HG03095 (cell line): ENCODE results near the gene NRARP.

ENCODE experiments used
- ATAC-seq: cut with Tn5 transposase; IDR thresholded peaks from one replicate; pipeline ENCODE4 v1.9.1; 2021; ENCODE audit warnings: moderate library complexity; ENCODE audit not compliant: unreplicated experiment

NRARP gene

GRCh38 chr9:137299203-137299565 is 2.9 kb downstream of the NRARP start:
- ATAC-seq: no peak

DNA sequence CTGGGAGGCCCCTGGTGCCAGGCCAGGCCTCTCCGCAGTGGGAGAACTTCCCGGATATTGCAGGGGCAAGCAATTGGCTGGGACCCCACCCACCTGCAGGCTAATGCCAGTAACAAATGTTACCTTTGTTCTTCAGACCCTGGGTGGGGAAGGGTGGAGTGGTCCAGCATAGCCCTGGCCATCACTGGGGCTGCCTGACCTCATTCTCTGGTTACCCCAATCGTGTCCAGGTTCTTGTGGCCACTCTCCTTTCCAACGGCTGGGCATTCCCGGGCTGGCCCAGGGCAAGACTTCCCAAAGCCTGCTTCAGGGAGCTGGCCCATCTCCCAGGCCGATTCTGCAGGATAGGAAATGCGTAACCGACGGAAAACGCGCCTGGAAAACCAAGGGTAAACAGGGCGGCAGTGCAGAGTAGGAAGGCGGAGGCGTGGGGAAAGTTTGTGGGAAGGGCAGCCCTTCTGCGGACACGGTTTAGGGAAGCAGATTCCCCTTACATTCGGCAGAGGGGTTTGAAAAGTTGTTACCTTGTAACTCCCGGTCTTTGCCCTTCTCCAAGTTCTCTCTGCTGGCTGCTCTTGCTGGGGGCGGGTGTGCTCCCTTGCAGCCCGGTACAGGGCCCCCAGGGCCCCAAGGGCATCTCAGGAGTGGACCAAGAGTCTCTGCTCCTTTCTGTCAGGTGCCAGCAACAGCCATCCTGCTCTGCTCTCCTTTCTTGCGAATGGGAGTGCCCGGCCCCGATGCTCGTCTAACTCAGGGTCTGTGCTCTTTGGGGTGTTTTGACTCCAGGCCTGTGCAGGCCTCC is 3.5 kb downstream of the NRARP start:
- ATAC-seq: no peak

- ATAC-seq: no peak
Measured at GRCh38 chr9:137297966-137298365, 4.1 kb downstream of the NRARP start.

GRCh38 chr9:137296670-137297664 is 5.1 kb downstream of the NRARP start:
- ATAC-seq: no peak

DNA sequence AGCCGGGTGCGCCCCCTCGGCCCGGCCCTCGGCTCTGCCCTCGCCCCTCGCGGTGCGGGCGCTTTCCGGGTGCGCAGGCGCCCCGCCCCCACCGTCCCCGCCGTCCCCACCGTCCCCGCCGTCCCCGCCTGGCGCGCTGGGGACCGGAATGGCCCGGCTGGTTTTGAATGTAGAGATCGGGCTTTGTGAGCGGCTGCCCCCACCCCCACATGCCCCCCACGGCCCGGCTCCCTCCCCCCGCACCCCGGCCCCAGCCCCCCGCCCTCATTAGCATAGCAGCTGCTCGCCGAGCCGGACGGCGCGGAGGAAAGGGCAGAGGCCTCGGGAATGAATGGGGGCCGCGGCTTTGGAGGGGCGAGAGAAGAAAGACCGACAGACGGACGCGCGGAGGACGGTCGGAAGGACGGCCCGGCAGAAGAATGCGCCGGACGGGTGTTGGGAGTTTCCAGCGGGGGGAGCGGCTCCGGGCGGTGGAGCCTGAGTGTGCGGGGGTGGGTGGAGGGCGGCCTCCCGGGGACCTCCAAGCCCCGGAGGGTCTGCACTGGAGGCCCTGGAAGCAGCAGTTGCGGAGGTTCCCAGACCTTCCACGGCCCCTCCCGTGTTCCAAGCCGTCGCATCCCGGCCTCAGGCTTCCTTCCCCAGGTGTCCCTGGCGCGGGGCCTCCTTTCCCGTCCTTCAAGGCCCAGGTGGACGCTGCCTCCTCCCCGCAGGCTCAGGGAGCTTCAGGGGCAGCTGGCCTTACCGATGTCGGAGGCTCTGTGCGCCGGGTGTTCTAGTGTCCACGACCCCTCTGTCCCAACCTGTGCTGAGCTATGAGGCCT is 6.0 kb downstream of the NRARP start:
- ATAC-seq: no peak

- ATAC-seq: no peak
Measured at GRCh38 chr9:137295238-137295811, 6.7 kb downstream of the NRARP start.

DNA sequence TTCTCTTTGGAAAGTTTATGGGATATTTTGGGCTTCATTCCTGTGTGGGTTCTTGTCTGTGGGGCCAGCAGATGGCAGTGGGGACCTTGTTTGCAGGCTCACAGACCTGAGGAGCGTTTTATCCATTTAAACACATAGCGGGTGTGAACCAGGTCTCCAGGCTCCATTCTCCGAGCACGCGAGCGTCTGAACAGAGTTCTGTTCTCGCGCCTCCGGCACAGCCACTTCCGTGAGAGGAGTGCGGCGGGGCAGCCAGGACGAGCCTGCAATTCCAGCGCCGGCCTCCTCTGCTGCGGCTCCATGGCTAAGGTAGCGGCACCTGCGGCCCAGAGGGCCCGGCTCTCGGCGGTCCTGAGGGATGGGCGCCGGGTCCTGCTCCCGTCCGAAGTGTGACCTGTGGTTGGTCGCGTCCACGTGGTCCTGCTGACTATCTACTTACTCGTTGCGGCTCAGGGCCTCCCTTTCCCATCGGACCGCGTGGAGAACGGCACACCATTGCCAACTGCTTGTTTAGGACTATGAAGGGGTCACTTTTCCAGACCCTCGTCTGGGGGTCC is 7.3 kb downstream of the NRARP start:
- no peak for ATAC-seq

GRCh38 chr9:137294091-137294680 is 7.9 kb downstream of the NRARP start:
- ATAC-seq: no peak

GRCh38 chr9:137293482-137294090 is 8.5 kb downstream of the NRARP start:
- no peak for ATAC-seq

DNA sequence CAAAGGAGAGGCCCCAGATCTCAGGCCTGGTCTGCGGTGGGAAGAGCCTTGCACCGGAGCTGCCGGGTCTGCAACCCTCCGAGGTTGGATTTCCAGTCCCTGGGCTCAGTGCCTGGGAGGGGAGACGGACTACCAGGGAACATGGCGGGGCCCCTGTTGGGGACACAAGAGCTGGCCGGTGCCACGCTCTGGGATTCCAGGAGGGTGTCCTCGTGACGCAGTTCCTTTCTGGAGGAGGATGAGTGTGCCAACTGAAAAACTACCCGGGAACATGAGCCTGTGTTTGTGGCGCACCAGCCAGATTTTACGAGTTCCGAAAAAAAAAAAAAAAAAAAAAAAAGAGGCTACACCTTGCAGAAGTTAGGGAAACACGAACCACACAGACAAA is 9.0 kb downstream of the NRARP start:
- ATAC-seq: no peak

GRCh38 chr9:137286975-137287383 is 15.1 kb downstream of the NRARP start:
- no peak for ATAC-seq

DNA sequence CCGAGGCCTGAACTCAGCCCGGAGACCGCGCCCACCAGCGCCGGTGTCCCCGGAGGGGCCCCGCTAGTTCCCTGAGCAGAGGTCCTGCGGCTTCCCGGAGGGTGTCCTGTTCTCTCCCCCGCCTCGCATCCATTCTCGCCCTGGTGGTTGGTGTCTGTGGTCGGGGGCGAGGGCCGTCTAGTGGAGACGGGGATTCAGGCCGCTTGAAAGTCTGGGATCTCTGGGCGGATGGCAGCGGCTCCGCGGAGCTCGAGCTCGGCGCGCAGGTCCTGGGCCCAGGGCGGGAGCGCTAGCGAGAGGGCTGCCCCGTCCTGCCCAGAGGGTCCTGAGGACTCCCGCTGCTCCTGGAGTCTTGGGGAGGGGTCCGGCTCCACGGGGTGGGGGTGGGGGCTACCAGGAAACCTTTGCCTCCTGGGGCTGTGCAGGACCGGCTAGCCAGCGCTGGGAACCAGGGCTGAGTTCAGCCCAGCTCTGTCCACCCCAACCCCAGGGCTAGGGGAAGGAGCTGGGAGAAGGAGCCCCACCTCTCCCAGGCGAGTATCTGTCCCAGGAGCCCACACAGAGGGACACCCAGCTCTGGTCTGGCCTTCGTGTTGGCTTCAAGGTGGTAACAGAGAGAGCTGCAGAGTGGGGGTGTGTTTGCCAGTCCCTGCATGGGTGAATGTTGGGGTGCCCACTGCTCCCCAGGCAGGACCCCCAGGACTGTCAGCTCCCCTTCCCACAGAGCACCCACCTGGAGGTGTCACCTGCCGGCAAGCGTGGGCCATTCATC is 20.5 kb downstream of the NRARP start:
- no peak for ATAC-seq

DNA sequence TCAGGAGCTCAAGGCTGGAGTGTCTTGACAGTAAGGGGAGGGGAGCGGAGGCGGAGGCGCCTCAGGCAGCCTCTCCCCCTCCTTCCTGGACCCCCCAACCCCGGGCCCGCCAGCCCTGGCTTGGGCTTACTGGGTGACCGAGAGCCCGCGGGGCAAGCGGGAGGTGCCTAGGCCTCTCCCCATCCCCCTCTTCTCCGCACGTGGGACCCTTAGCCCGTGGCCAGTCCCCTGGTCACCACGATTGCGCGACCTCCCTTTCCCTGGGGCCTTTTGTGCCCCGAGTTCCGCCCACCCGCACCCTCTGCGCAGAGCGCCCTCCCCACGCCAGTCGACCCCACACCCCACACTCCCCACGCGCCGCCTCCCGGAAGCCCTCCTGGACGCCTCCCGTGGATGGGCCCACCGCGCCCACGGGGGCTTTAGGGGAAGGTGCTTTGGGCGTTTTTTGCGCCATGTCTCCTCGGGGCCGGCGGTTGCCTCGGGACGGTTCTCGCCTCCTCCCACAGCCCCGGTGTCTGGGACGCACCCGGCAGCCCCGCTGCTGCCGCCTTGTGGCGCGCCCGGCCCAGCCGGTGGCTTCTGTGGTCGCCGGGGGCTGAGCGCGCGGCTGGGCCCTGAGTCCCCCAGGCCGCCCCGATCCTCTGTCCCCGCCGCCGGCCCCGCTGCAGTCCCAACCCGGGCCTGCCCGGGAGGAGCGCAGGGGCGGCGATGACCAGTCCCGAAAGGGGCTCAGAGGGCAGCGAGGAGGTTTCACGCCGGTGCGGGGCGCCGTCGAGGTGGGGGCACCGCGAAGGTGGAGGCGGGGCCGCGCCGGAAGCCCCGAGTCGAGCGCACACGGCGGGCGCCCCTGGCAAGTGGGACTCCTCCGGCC is 21.4 kb downstream of the NRARP start:
- ATAC-seq: no peak

- no peak for ATAC-seq
Measured at GRCh38 chr9:137279741-137280473, 22.2 kb downstream of the NRARP start.

GRCh38 chr9:137278721-137279711 is 23.1 kb downstream of the NRARP start:
- no peak for ATAC-seq
